Measurements from ENCODE around the gene ADAMTSL2. TPM values are rescaled to one million over a fixed set of nuclear protein-coding genes. Genes with fewer than 3 reads are reported as not detected.

Gene ADAMTSL2
- total RNA-seq, 1 donor from 2014 or later: 2.0 TPM

GRCh38 chr9:133496861-133497842 is 37.4 kb upstream of the ADAMTSL2 start:
- TF ChIP-seq POLR2AphosphoS5 (IDR thresholded peaks at IDR 0.05; ENCODE audit: insufficient read depth in 1 of 2, low read depth in 1 of 2) (no peak), CTCF (IDR thresholded peaks at IDR 0.05) (no peak), POLR2A (IDR thresholded peaks at IDR 0.05) (no peak)
- no peak for DNase-seq (ENCODE audit: extremely low spot score in 2 of 2)
- H3K4me1 ChIP-seq: peaks cover 4% of the 10 kb centered on the region
- no peaks in the 10 kb centered on the region for H3K36me3 ChIP-seq
- H3K4me3 ChIP-seq: no peak overlapping the region
- peaks cover 9% of the 10 kb centered on the region for H3K9me3 ChIP-seq
- no peaks in the 10 kb centered on the region for H3K27me3 ChIP-seq
- intact Hi-C loops (cut with DNase I): no loop called here
- no peak overlapping the region for H3K27ac ChIP-seq

- Histone ChIP-seq H3K27ac (no peak overlapping the region), H3K4me3 (no peak overlapping the region), H3K36me3 (no peaks in the 10 kb centered on the region), H3K4me1 (no peaks in the 10 kb centered on the region), H3K27me3 (no peaks in the 10 kb centered on the region), H3K9me3 (peaks cover 10% of the 10 kb centered on the region)
- DNase-seq (ENCODE audit: extremely low spot score in 2 of 2): no peak
- intact Hi-C loops (cut with DNase I): no loop called here
- TF ChIP-seq POLR2AphosphoS5 (IDR thresholded peaks at IDR 0.05; ENCODE audit: insufficient read depth in 1 of 2, low read depth in 1 of 2) (peak in 1 of 2 donors; percentile 36), CTCF (IDR thresholded peaks at IDR 0.05) (no peak), POLR2A (IDR thresholded peaks at IDR 0.05) (no peak)
Observed at GRCh38 chr9:133499132-133499891, 35.2 kb upstream of the ADAMTSL2 start.

- no peak for DNase-seq (ENCODE audit: extremely low spot score in 2 of 2)
- no peaks in the 10 kb centered on the region for H3K4me1 ChIP-seq
- TF ChIP-seq POLR2A (IDR thresholded peaks at IDR 0.05): no peak
- no peak for TF ChIP-seq CTCF (IDR thresholded peaks at IDR 0.05)
- no peak for TF ChIP-seq POLR2AphosphoS5 (IDR thresholded peaks at IDR 0.05; ENCODE audit: insufficient read depth in 1 of 2, low read depth in 1 of 2)
- no peak overlapping the region for H3K27ac ChIP-seq
- intact Hi-C loops (cut with DNase I): no loop called here
- no peak overlapping the region for H3K4me3 ChIP-seq
- H3K9me3 ChIP-seq: peaks cover 10% of the 10 kb centered on the region
- H3K27me3 ChIP-seq: no peaks in the 10 kb centered on the region
- H3K36me3 ChIP-seq: no peaks in the 10 kb centered on the region
Observed at GRCh38 chr9:133499892-133500270, 34.6 kb upstream of the ADAMTSL2 start.

- Histone ChIP-seq H3K27ac (no peak overlapping the region), H3K4me1 (peaks cover 19% of the 10 kb centered on the region), H3K27me3 (no peaks in the 10 kb centered on the region), H3K9me3 (peaks cover 10% of the 10 kb centered on the region), H3K36me3 (no peaks in the 10 kb centered on the region), H3K4me3 (no peak overlapping the region)
- TF ChIP-seq POLR2A (IDR thresholded peaks at IDR 0.05) (no peak), POLR2AphosphoS5 (IDR thresholded peaks at IDR 0.05; ENCODE audit: insufficient read depth in 1 of 2, low read depth in 1 of 2) (no peak), CTCF (IDR thresholded peaks at IDR 0.05) (no peak)
- intact Hi-C loops (cut with DNase I): no loop called here
- DNase-seq (ENCODE audit: extremely low spot score in 2 of 2): no peak
Observed at GRCh38 chr9:133502112-133502511, 32.4 kb upstream of the ADAMTSL2 start.

Data from vagina (tissue), 2 donors.